ENCODE measurements around the gene CDCA7L.
"Not testable (repeated sequence)": the region's sequence is repeated elsewhere in the genome, so short reads cannot be mapped to it uniquely, and the experiment has no call there.

CDCA7L gene

GRCh38 chr7:21938463-21938862, 7.2 kb downstream of the CDCA7L start:
- H3K27me3 Mint-ChIP-seq, result no peaks in the 10 kb centered on the region
- DNase-seq (ENCODE audit: low spot score in 2 of 2), result no peak
- peaks cover 22% of the 10 kb centered on the region for H3K36me3 Mint-ChIP-seq
- H3K27ac Mint-ChIP-seq, result peak overlapping the region; percentile 53
- peaks cover 56% of the 10 kb centered on the region for H3K4me1 Mint-ChIP-seq
- no peak for ATAC-seq (ENCODE audit: low read depth)
- H3K9me3 Mint-ChIP-seq, result peaks cover 6% of the 10 kb centered on the region
- no peak overlapping the region for H3K4me3 Mint-ChIP-seq

GRCh38 chr7:21934808-21935207, 10.9 kb downstream of the CDCA7L start:
- Mint-ChIP-seq H3K27me3 (no peaks in the 10 kb centered on the region), H3K4me3 (peak overlapping the region; percentile 18), H3K9me3 (peaks cover 10% of the 10 kb centered on the region), H3K4me1 (peaks cover 41% of the 10 kb centered on the region), H3K36me3 (peaks cover 38% of the 10 kb centered on the region), H3K27ac (peak overlapping the region; percentile 61)
- DNase-seq (ENCODE audit: low spot score in 2 of 2) (no peak), ATAC-seq (ENCODE audit: low read depth) (no peak)

- H3K4me3 Mint-ChIP-seq; DNase-seq (ENCODE audit: low spot score in 2 of 2); ATAC-seq (ENCODE audit: low read depth); H3K27ac Mint-ChIP-seq; H3K27me3 Mint-ChIP-seq: not testable (repeated sequence)
- H3K36me3 Mint-ChIP-seq, result peaks cover 51% of the 10 kb centered on the region
- H3K4me1 Mint-ChIP-seq, result peaks cover 43% of the 10 kb centered on the region
- H3K9me3 Mint-ChIP-seq, result peaks cover 12% of the 10 kb centered on the region
These were observed 12.4 kb downstream of the CDCA7L start for GRCh38 chr7:21933293-21933692.

- peaks cover 38% of the 10 kb centered on the region for H3K36me3 Mint-ChIP-seq
- no peak for DNase-seq (ENCODE audit: low spot score in 2 of 2)
- H3K27ac Mint-ChIP-seq, result no peak overlapping the region
- H3K9me3 Mint-ChIP-seq, result peaks cover 5% of the 10 kb centered on the region
- H3K4me1 Mint-ChIP-seq, result peaks cover 37% of the 10 kb centered on the region
- H3K27me3 Mint-ChIP-seq, result no peaks in the 10 kb centered on the region
- H3K4me3 Mint-ChIP-seq, result no peak overlapping the region
- ATAC-seq (ENCODE audit: low read depth), result no peak
These were observed 18.0 kb downstream of the CDCA7L start for GRCh38 chr7:21927693-21928092.

- peaks cover 34% of the 10 kb centered on the region for H3K4me1 Mint-ChIP-seq
- H3K27ac Mint-ChIP-seq, result no peak overlapping the region
- DNase-seq (ENCODE audit: low spot score in 2 of 2), result no peak
- no peak for ATAC-seq (ENCODE audit: low read depth)
- H3K9me3 Mint-ChIP-seq, result peaks cover 5% of the 10 kb centered on the region
- peaks cover 35% of the 10 kb centered on the region for H3K36me3 Mint-ChIP-seq
- H3K4me3 Mint-ChIP-seq, result no peak overlapping the region
- no peaks in the 10 kb centered on the region for H3K27me3 Mint-ChIP-seq
These were observed 19.3 kb downstream of the CDCA7L start for GRCh38 chr7:21926448-21926847.

- H3K9me3 Mint-ChIP-seq, result no peaks in the 10 kb centered on the region
- DNase-seq (ENCODE audit: low spot score in 2 of 2), result no peak
- no peak for ATAC-seq (ENCODE audit: low read depth)
- H3K4me3 Mint-ChIP-seq, result no peak overlapping the region
- peaks cover 35% of the 10 kb centered on the region for H3K4me1 Mint-ChIP-seq
- no peaks in the 10 kb centered on the region for H3K27me3 Mint-ChIP-seq
- H3K27ac Mint-ChIP-seq, result no peak overlapping the region
- peaks cover 17% of the 10 kb centered on the region for H3K36me3 Mint-ChIP-seq
These were observed 22.0 kb downstream of the CDCA7L start for GRCh38 chr7:21923658-21924057.

- H3K27me3 Mint-ChIP-seq, result no peaks in the 10 kb centered on the region
- H3K36me3 Mint-ChIP-seq, result peaks cover 12% of the 10 kb centered on the region
- ATAC-seq (ENCODE audit: low read depth) (no peak), DNase-seq (ENCODE audit: low spot score in 2 of 2) (no peak)
- H3K4me1 Mint-ChIP-seq, result peaks cover 32% of the 10 kb centered on the region
- no peaks in the 10 kb centered on the region for H3K9me3 Mint-ChIP-seq
- peak overlapping the region; percentile 25 for H3K27ac Mint-ChIP-seq
- H3K4me3 Mint-ChIP-seq, result no peak overlapping the region
These were observed 23.1 kb downstream of the CDCA7L start for GRCh38 chr7:21922605-21923004.

- no peaks in the 10 kb centered on the region for H3K27me3 Mint-ChIP-seq
- no peak for DNase-seq (ENCODE audit: low spot score in 2 of 2)
- H3K4me1 Mint-ChIP-seq, result peaks cover 30% of the 10 kb centered on the region
These were observed 24.8 kb downstream of the CDCA7L start for GRCh38 chr7:21920936-21921335.

GRCh38 chr7:21918216-21918615, 27.5 kb downstream of the CDCA7L start:
- ATAC-seq (ENCODE audit: low read depth) (no peak), DNase-seq (ENCODE audit: low spot score in 2 of 2) (no peak)
- peaks cover 32% of the 10 kb centered on the region for H3K36me3 Mint-ChIP-seq
- H3K4me1 Mint-ChIP-seq, result peaks cover 39% of the 10 kb centered on the region
- no peaks in the 10 kb centered on the region for H3K9me3 Mint-ChIP-seq
- H3K27ac Mint-ChIP-seq, result no peak overlapping the region
- no peaks in the 10 kb centered on the region for H3K27me3 Mint-ChIP-seq
- no peak overlapping the region for H3K4me3 Mint-ChIP-seq

More at GRCh38 chr7:21920936-21921335, 24.8 kb downstream of the CDCA7L start:
- ATAC-seq (ENCODE audit: low read depth), result no peak
- H3K4me3 Mint-ChIP-seq, result no peak overlapping the region
- H3K9me3 Mint-ChIP-seq, result no peaks in the 10 kb centered on the region
- no peak overlapping the region for H3K27ac Mint-ChIP-seq
- H3K36me3 Mint-ChIP-seq, result peaks cover 13% of the 10 kb centered on the region

GRCh38 chr7:21916629-21917028, 29.1 kb downstream of the CDCA7L start:
- no peaks in the 10 kb centered on the region for H3K27me3 Mint-ChIP-seq
- DNase-seq (ENCODE audit: low spot score in 2 of 2) (no peak), ATAC-seq (ENCODE audit: low read depth) (no peak)
- no peak overlapping the region for H3K4me3 Mint-ChIP-seq
- H3K36me3 Mint-ChIP-seq, result peaks cover 35% of the 10 kb centered on the region
- peaks cover 37% of the 10 kb centered on the region for H3K4me1 Mint-ChIP-seq
- peak overlapping the region; percentile 15 for H3K27ac Mint-ChIP-seq
- H3K9me3 Mint-ChIP-seq, result no peaks in the 10 kb centered on the region

- ATAC-seq (ENCODE audit: low read depth), result no peak
- Mint-ChIP-seq H3K27me3 (no peaks in the 10 kb centered on the region), H3K27ac (peak overlapping the region; percentile 1), H3K36me3 (peaks cover 38% of the 10 kb centered on the region), H3K9me3 (no peaks in the 10 kb centered on the region), H3K4me3 (no peak overlapping the region), H3K4me1 (peaks cover 33% of the 10 kb centered on the region)
- no peak for DNase-seq (ENCODE audit: low spot score in 2 of 2)
These were observed 29.5 kb downstream of the CDCA7L start for GRCh38 chr7:21916176-21916575.

- DNase-seq (ENCODE audit: low spot score in 2 of 2) (no peak), ATAC-seq (ENCODE audit: low read depth) (no peak)
- Mint-ChIP-seq H3K4me3 (no peak overlapping the region), H3K9me3 (no peaks in the 10 kb centered on the region), H3K27ac (peak overlapping the region; percentile 7), H3K27me3 (no peaks in the 10 kb centered on the region), H3K36me3 (peaks cover 40% of the 10 kb centered on the region), H3K4me1 (peaks cover 29% of the 10 kb centered on the region)
These were observed 30.6 kb downstream of the CDCA7L start for GRCh38 chr7:21915140-21915539.

GRCh38 chr7:21914671-21915070, 31.0 kb downstream of the CDCA7L start:
- DNase-seq (ENCODE audit: low spot score in 2 of 2) (no peak), ATAC-seq (ENCODE audit: low read depth) (peak; percentile 31)
- peaks cover 28% of the 10 kb centered on the region for H3K4me1 Mint-ChIP-seq
- H3K9me3 Mint-ChIP-seq, result no peaks in the 10 kb centered on the region
- H3K27ac Mint-ChIP-seq, result peak overlapping the region; percentile 33
- H3K27me3 Mint-ChIP-seq, result no peaks in the 10 kb centered on the region
- H3K4me3 Mint-ChIP-seq, result no peak overlapping the region
- peaks cover 40% of the 10 kb centered on the region for H3K36me3 Mint-ChIP-seq

- Mint-ChIP-seq H3K4me3 (no peak overlapping the region), H3K27ac (peak overlapping the region; percentile 60), H3K27me3 (no peaks in the 10 kb centered on the region), H3K4me1 (peaks cover 24% of the 10 kb centered on the region), H3K36me3 (peaks cover 51% of the 10 kb centered on the region), H3K9me3 (no peaks in the 10 kb centered on the region)
- DNase-seq (ENCODE audit: low spot score in 2 of 2), result no peak
- peak; percentile 53 for ATAC-seq (ENCODE audit: low read depth)
These were observed 32.5 kb downstream of the CDCA7L start for GRCh38 chr7:21912931-21913780.

GRCh38 chr7:21912305-21912704, 33.4 kb downstream of the CDCA7L start:
- no peak for ATAC-seq (ENCODE audit: low read depth)
- H3K27me3 Mint-ChIP-seq, result no peaks in the 10 kb centered on the region
- H3K9me3 Mint-ChIP-seq, result no peaks in the 10 kb centered on the region
- H3K4me1 Mint-ChIP-seq, result peaks cover 24% of the 10 kb centered on the region
- no peak overlapping the region for H3K27ac Mint-ChIP-seq
- H3K4me3 Mint-ChIP-seq, result no peak overlapping the region
- peaks cover 53% of the 10 kb centered on the region for H3K36me3 Mint-ChIP-seq
- DNase-seq (ENCODE audit: low spot score in 2 of 2), result no peak
